Hepatic stellate cell (primary cell): ENCODE results near the gene RANBP17.
"Not testable (repeated sequence)": the region's sequence is repeated elsewhere in the genome, so short reads cannot be mapped to it uniquely, and the experiment has no call there.

Experiments
- DNase-seq: peaks from one replicate; pipeline ENCODE4 v3.0.0; 2011; ENCODE audit warnings: low spot score

Gene RANBP17

DNA sequence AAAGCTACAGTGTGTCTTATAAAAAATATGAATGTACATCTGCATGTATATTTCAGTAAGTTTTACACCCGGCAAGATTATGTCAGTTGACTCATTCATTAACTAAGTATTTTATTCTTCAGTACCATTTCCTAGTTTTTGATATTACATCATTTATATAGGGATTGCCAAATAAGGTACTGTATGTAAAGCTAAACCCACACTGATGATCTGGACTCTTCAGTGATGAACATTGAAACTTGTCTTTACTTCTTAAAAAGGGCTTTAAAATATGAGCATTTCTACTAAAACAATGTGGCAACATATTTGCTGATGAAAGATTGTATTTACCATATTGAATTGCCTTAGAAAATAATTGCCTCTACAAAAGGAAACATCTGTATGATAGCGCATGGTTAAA, 295.5 kb downstream of the RANBP17 start:
- no peak for DNase-seq

DNA sequence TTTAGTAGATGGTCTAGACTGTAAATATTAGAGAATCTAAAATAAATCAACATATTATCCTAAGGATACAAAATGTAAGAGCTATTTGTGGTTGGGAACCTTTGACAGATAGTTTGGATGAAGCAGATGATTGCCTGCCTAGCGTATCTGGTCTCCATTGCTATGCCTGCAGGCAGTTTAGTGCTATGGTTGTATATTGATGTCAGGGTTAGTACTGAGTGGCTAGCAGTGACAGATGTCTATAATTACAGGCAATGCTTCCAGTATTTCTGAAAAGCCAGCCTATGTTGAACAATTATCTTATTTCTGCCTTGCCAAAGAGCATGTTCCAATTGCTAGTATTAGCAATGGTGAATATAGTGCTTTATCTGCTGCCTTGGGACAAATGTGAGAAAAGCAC, 296.0 kb downstream of the RANBP17 start:
- no peak for DNase-seq

DNA sequence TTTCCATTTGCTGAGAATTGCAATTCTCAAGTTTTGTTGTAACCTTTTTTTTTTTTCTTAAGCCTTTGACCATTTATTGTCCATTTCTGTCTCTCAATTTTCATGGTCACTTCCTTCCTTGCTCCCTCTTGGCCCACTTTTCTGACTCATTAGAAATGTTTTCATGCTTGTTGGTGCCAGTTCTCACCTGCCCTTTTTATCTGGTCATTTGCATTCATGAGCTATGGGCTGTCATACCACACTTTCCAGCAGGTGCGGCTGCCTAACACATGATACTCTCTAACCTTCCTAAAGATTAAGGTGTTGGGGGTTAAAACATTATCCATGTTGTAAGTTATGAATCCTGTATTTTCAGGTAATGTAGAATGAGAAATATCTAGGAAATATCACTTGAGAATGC, 296.8 kb downstream of the RANBP17 start:
- DNase-seq, result no peak

DNA sequence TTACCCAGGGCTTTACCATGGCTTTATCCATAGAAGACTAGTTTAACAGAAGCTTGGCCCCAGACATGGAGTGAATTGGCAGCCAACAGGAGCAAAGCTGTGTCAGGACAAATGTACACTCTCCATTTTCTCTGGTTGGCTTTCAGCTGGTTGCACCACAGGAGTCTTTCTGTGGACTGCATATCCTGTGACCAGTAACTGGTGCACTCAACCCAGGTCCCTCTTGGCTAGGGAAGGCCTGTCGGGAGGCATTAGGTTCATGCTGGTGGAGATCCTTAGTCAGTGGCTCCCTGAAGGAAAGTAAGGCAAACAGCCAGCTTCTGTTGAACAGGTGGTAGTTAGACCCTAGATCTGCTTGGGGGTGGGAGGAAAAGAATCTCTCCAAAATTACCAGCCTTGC, 300.3 kb downstream of the RANBP17 start:
- no peak for DNase-seq

DNA sequence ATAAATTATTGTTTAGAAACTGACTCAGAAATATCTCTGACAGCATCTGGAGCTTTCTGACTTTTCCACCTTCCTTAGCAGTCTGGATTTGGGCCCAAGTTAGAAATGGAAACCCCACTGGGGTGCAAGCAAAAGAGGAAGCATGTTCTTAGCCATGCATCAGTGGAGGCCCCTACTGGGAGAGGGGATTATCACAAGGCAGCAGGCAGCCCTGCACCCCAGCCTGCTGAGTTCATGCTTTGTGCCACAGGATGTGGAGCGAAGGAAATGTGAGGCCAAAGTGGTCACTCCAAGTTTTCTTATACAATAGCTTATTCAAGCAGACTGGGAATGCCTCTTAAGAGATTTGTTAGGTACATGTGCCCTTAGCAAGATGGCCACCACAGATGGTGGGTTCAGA, 300.8 kb downstream of the RANBP17 start:
- DNase-seq, result peak; percentile 2

- DNase-seq, result no peak
Measured at GRCh38 chr5:171166766-171167165, 304.9 kb downstream of the RANBP17 start.

- no peak for DNase-seq
Measured at GRCh38 chr5:171168171-171168570, 306.4 kb downstream of the RANBP17 start.

DNA sequence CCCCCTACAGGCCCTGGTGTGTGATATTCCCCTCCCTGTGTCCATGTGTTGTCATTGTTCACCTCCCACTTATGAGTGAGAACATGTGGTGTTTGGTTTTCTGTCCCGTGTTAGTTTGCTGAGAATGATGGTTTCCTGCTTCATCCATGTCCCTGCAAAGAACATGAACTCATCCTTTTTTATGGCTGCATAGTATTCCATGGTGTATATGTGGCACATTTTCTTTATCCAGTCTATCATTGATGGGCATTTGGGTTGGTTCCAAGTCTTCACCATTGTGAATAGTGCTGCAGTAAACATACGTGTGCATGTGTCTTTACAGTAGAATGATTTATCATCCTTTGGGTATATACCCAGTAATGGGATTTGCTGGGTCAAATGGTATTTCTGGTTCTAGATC, 313.1 kb downstream of the RANBP17 start:
- not testable (repeated sequence) for DNase-seq

DNA sequence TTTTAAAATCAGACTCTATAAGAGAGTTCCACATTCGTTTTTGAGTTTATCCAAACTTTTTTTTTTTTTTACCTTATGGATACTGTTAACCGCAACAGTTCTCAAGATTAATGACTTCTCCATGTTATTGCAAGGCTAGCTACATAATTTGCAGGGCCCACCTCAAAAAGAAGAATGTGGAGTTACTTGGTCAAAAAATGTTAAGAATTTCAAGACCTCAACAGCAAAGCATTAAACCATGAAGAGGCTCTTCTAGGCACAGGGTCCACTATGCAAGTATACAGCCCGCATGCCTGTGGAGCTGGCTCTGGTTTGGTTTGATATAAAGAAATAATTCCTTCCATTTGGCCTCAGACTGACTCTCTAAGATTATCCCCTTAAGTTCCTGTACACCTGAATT, 313.9 kb downstream of the RANBP17 start:
- DNase-seq, result no peak

DNA sequence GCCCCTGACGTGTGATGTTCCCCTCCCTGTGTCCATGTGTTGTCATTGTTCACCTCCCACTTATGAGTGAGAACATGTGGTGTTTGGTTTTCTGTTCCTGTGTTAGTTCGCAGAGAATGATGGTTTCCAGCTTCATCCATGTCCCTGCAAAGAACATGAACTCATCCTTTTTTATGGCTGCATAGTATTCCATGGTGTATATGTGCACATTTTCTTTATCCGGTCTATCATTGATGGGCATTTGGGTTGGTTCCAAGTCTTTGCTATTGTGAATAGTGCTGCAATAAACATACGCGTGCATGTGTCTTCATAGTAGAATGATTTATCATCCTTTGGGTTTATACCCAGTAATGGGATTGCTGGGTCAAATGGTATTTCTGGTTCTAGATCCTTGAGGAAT, 316.4 kb downstream of the RANBP17 start:
- not testable (repeated sequence) for DNase-seq

DNA sequence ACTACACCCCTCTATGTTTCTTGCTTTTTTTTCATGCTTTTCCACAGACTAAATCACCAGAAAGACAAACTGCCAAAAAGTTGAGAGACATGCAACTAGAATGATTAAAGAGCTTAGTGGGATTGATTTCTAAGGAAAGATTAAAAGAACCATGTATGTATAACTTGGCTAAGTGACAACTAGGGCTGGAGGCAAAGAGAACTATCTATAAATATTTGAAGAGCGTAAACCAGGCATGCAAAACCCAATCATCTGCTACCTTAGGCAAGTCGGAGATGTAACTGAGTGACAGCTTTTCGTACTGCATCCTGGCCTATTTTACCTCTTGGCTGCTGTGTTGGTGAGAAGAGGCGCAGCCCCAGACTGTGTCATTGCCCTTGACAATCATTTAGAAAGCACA, 326.2 kb downstream of the RANBP17 start:
- DNase-seq, result no peak

GRCh38 chr5:171189442-171189841, 327.6 kb downstream of the RANBP17 start:
- no peak for DNase-seq

DNA sequence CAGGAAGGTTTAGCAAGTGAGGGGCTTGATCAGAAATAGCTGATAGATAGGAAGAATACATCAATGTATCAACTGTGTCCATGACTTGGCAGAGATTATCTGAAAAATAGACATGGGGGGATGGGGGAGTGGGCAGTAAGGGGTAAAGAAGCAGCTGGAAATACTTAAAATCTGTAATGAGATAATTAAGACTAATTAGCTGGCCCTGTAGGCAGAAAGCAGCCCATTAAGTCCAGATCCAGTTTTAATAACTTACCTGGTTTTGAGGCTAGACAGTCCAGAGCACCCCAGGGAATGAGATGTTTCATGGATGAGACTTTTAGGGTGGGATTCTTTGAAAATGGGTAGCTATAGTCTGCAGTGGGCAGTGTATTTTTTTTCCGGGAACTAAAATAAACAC, 330.3 kb downstream of the RANBP17 start:
- DNase-seq, result no peak

DNA sequence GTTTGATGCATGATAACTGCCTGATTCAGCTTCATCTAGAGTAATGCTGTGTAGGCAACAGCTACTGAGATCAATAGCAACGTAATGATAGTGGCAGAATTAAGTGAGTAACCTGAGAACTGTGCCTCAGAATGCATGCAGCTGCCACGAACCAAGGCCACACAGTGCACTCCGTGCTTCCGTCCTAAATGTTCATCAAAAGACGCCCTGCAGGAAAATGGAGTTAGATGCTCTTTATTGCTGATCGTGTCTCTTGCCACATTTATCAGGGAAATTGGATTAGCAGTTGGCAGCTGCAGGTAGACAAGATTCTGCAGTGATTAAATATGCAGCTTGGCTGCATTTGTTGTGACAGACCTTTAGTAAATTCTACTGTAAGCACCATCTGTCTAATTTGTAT, 339.5 kb downstream of the RANBP17 start:
- no peak for DNase-seq

DNA sequence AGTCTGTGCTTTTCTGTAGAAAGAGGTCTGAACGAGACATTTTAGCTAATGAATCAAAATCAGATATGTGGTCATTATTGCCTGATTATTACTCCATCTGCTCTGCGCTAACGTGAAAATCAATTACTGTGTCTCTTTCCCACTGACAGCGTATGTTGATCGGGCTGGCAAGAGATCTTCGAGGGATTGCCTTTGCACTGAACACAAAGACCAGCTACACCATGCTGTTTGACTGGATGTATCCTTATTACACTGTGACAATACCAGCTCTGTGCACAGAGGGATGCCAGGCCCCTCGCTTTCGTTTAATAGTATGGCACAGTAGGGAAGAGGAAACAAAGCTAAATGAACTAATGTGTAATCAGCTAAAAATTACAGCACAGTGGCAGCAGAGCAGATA, 343.6 kb downstream of the RANBP17 start:
- no peak for DNase-seq

DNA sequence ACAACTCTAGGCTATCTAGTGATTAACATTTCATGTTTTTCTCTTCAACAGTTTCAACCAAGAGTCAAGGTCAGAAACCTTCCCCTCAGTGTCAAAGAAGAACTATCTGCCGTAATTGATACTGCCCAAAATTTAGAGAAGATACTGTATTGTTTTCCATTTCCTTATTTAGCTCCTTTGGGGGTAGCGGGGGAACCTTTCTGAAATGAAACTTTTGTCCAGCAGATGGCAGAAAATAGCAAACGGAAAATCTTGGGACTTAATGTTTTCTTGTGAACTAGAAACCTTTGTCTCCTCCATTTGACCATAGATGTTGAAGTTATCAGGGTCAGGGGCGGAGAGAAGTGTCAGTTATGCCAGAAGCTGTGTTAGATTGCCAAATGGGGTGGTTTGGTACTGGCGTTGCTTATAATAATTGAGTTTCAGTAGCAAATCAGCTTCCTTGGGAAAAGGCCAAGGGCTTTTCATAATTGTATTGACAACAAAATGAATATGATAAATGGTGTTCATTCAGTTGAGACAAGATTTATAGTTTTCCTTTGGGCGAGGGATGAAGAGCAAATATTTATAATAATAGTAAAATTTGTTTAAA, 345.5 kb downstream of the RANBP17 start:
- peak; percentile 19 for DNase-seq

GRCh38 chr5:171221916-171222315, 360.1 kb downstream of the RANBP17 start:
- no peak for DNase-seq

- no peak for DNase-seq
Measured at GRCh38 chr5:171223927-171224326, 362.1 kb downstream of the RANBP17 start.

- DNase-seq, result no peak
Measured at GRCh38 chr5:171226096-171226754, 364.4 kb downstream of the RANBP17 start.

DNA sequence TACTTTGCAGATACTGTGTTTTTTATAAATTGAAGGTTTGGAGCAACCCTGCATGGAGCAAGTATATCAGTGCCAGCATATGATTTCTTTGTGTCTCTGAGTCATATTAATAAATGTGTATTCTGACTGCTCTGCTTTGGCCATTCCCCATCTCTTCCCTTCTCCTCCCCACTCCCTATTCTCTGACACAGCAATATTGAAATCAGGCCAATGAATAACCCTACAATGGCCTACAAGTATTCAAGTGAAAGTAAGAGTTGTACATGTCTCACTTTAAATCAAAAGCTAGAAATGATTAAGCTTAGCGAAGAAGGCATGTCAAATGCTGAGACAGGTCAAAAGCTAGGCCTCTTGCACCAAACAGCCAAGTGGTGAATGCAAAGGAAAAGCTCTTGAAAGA, 365.0 kb downstream of the RANBP17 start:
- no peak for DNase-seq

GRCh38 chr5:171236651-171237050, 374.8 kb downstream of the RANBP17 start:
- DNase-seq, result no peak

DNA sequence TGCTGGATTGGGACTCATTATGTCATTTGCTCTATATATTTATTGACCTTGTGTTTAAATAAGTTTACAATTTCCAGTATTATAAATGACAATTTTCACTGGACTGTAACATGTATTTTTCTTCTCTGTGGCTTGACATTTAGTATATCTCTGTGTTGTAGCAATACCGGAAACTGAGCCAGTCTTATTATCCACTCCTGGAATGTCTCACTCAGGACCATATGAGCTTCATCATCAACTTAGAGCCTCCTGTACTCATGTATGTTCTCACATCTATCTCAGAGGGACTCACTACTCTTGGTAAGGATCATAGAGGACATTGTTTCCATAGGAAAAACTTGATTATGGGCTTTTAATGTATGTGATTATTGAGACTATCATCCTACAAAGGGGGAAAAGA, 380.7 kb downstream of the RANBP17 start:
- DNase-seq, result no peak

DNA sequence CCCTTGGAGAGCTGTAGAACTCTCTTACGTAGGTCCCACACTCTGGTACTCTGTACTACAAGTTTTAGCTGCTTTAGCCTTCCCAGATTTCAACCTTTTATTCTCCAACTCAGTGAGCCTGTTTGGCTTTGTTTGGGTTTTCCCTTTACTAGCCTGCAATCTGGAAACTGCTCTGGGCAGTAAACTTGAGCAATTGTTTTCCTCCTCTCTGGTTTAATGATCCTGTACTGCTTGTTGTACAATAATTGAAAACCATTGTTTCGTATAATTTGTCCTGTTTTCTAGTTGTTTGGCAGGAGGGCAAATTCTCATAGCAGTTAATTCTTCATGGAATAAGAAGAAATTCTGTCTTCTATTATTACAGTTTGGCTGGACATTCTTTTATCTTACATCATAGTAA, 384.4 kb downstream of the RANBP17 start:
- DNase-seq, result no peak

GRCh38 chr5:171249460-171249859, 387.6 kb downstream of the RANBP17 start:
- DNase-seq, result no peak
